Tongue (tissue), 2 donors: ENCODE results near the gene NXPH1. TPM values are rescaled to one million over a fixed set of nuclear protein-coding genes. Genes with fewer than 3 reads are reported as not detected.
A peak's percentile ranks its signal among the peaks of the same experiment; 100 is the strongest.
"Not testable (repeated sequence)": the region's sequence is repeated elsewhere in the genome, so short reads cannot be mapped to it uniquely, and the experiment has no call there.

Experiments used
- DNase-seq: peaks from one replicate; pipeline ENCODE4 v3.0.0-alpha.2; 2015
- total RNA-seq: library from RNA; depleted of rRNA; stranded (reverse); fragments of >200 nt; gene quantifications from one replicate; pipeline ENCODE4 v1.2.3, GENCODE V29; 2014

The NXPH1 gene
- total RNA-seq, 1 donor from 2014 or later: not detected

GRCh38 chr7:8724080-8724718, 290.8 kb downstream of the NXPH1 start:
- DNase-seq: peak; percentile 65

- not testable (repeated sequence) for DNase-seq
Measured at GRCh38 chr7:8731756-8732155, 298.3 kb downstream of the NXPH1 start.

- DNase-seq: no peak
Measured at GRCh38 chr7:8739837-8740236, 306.4 kb downstream of the NXPH1 start.

GRCh38 chr7:8742837-8743236, 309.4 kb downstream of the NXPH1 start:
- no peak for DNase-seq

GRCh38 chr7:8747338-8747737, 313.9 kb downstream of the NXPH1 start:
- DNase-seq: no peak

GRCh38 chr7:8751557-8752231, 318.3 kb downstream of the NXPH1 start:
- no peak for DNase-seq

- DNase-seq: no peak
Measured at GRCh38 chr7:8753355-8753754, 319.9 kb downstream of the NXPH1 start.

- no peak for DNase-seq
Measured at GRCh38 chr7:8761731-8762130, 328.3 kb downstream of the NXPH1 start.

GRCh38 chr7:8762803-8763202, 329.4 kb downstream of the NXPH1 start:
- no peak for DNase-seq

GRCh38 chr7:8765374-8765773, 332.0 kb downstream of the NXPH1 start:
- DNase-seq: no peak

- no peak for DNase-seq
Measured at GRCh38 chr7:8773518-8773917, 340.1 kb downstream of the NXPH1 start.

- DNase-seq: no peak
Measured at GRCh38 chr7:8778459-8778858, 345.1 kb downstream of the NXPH1 start.

- no peak for DNase-seq
Measured at GRCh38 chr7:8781166-8781565, 347.8 kb downstream of the NXPH1 start.

GRCh38 chr7:8783229-8783628, 349.8 kb downstream of the NXPH1 start:
- no peak for DNase-seq

GRCh38 chr7:8785081-8785480, 351.7 kb downstream of the NXPH1 start:
- DNase-seq: no peak

GRCh38 chr7:8800986-8801385, 367.6 kb downstream of the NXPH1 start:
- no peak for DNase-seq

Other genes starting within 250 kb of the NXPH1 start
- 4.6 TPM for gene ICA1, start 171.4 kb upstream of the NXPH1 start, total RNA-seq